ENCODE data around the gene CTSA. TPM values are rescaled to one million over a fixed set of nuclear protein-coding genes. Genes with fewer than 3 reads are reported as not detected.

Gene CTSA
- total RNA-seq, 1 experiment from 2014 or later = 282 TPM

DNA sequence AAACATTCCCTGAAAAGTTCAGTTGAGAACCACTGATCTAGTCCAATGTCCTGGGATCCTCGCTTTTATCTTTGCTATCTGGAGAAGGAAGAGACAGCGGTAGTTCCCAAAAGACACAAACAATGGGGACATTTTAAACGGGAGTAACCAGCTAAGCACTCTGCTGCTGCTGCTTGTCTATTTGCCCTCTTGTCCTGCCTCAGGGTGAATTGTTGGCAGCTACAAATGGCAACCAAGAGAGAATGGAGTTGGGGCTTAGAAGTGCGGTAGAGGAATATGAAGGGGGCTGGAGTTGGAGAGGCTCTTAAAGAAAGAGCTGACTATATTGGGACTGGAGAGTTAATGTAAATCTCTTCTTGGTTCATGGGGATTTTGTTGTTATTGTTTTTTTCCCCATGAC, 16.6 kb upstream of the CTSA start:
- BruUV-seq (replicated peaks) = no TSS peak
- CTCF ChIA-PET = no interaction called here
- H3K4me1 ChIP-seq = no peaks in the 10 kb centered on the region
- Mint-ChIP-seq H3K27ac (ENCODE audit: unreplicated experiment) (no peak overlapping the region), H3K4me3 (ENCODE audit: unreplicated experiment) (no peak overlapping the region), H3K9me3 (ENCODE audit: unreplicated experiment) (no peaks in the 10 kb centered on the region), H3K4me1 (ENCODE audit: low read depth, unreplicated experiment) (peaks cover 6% of the 10 kb centered on the region), H3K27me3 (ENCODE audit: insufficient read depth, unreplicated experiment) (no peaks in the 10 kb centered on the region), H3K36me3 (ENCODE audit: insufficient read depth, unreplicated experiment) (peaks cover 4% of the 10 kb centered on the region)
- peaks cover 4% of the 10 kb centered on the region; the same call in 1 of the 2 replicates for H3K36me3 ChIP-seq (ENCODE audit: control insufficient read depth, insufficient read depth, low read length)
- no peaks in the 10 kb centered on the region for H3K27me3 ChIP-seq (replicated peaks; ENCODE audit: control insufficient read depth, insufficient read depth, low read length)
- DNase-seq = no peak
- TF ChIP-seq, protein P1, sequence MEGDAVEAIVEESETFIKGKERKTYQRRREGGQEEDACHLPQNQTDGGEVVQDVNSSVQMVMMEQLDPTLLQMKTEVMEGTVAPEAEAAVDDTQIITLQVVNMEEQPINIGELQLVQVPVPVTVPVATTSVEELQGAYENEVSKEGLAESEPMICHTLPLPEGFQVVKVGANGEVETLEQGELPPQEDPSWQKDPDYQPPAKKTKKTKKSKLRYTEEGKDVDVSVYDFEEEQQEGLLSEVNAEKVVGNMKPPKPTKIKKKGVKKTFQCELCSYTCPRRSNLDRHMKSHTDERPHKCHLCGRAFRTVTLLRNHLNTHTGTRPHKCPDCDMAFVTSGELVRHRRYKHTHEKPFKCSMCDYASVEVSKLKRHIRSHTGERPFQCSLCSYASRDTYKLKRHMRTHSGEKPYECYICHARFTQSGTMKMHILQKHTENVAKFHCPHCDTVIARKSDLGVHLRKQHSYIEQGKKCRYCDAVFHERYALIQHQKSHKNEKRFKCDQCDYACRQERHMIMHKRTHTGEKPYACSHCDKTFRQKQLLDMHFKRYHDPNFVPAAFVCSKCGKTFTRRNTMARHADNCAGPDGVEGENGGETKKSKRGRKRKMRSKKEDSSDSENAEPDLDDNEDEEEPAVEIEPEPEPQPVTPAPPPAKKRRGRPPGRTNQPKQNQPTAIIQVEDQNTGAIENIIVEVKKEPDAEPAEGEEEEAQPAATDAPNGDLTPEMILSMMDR (IDR thresholded peaks at IDR 0.05; ENCODE audit: insufficient read depth in 1 of 2, low read depth in 1 of 2, low read length in 1 of 2, severe bottlenecking in 1 of 2, unreplicated experiment in 1 of 2) = no peak
- POLR2A ChIA-PET = interaction anchor here (0.7 kb wide), 1 partner anchor 11 kb away, joined by 3 read pairs; no protein-coding TSS in a partner anchor
- no peaks in the 10 kb centered on the region for H3K9me3 ChIP-seq
- intact Hi-C loops (cut with micrococcal nuclease; ENCODE audit: unreplicated experiment) = no loop called here
- no peak overlapping the region for H3K4me3 ChIP-seq (ENCODE audit: low read depth, low read length)

DNA sequence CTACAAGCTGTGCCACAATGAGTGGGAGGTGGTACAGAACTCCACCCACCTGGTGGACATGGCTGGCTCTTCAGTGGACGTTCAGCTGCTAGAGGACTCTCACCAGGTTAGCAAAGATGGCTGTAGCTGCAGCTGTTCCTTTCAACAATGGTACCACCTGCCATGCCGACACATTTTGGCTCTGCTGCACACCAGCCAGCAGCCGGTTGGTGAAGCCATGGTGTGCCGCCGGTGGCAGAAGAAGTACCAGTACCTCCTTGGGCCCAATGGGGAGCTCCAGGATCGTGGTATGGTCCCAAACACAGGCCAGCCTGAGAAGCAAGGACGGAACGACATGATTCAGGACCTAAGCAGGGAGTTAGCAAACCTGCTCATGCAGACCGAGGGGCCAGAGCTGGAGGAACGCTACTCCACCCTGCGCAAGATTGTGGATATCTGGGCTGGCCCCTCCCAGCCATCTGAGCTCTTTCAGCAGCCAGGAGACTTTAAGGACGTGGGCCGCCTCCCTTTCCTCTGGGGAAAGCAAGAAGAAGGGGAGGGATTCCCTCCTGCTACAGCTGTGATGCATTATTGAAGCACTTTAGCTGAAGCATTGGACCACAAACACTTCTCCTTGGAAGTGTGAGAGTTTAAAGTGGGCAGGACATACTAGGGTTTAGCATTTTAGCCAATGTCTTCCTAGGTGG, 12.9 kb upstream of the CTSA start:
- POLR2A ChIA-PET = no interaction called here
- H3K4me1 ChIP-seq = no peaks in the 10 kb centered on the region
- Mint-ChIP-seq H3K36me3 (ENCODE audit: insufficient read depth, unreplicated experiment) (peaks cover 21% of the 10 kb centered on the region), H3K27ac (ENCODE audit: unreplicated experiment) (no peak overlapping the region), H3K4me1 (ENCODE audit: low read depth, unreplicated experiment) (peaks cover 19% of the 10 kb centered on the region), H3K27me3 (ENCODE audit: insufficient read depth, unreplicated experiment) (no peaks in the 10 kb centered on the region), H3K4me3 (ENCODE audit: unreplicated experiment) (no peak overlapping the region), H3K9me3 (ENCODE audit: unreplicated experiment) (no peaks in the 10 kb centered on the region)
- TF ChIP-seq, protein P1 (IDR thresholded peaks at IDR 0.05; ENCODE audit: insufficient read depth in 1 of 2, low read depth in 1 of 2, low read length in 1 of 2, severe bottlenecking in 1 of 2, unreplicated experiment in 1 of 2) = no peak
- H3K4me3 ChIP-seq (ENCODE audit: low read depth, low read length) = no peak overlapping the region
- no TSS peak for BruUV-seq (replicated peaks)
- CTCF ChIA-PET = interaction anchor here (1.0 kb wide), 1 partner anchor 13 kb away, joined by 4 read pairs; the partner anchor contains the start of genes CTSA and NEURL2
- no peaks in the 10 kb centered on the region for H3K27me3 ChIP-seq (replicated peaks; ENCODE audit: control insufficient read depth, insufficient read depth, low read length)
- intact Hi-C loops (cut with micrococcal nuclease; ENCODE audit: unreplicated experiment) = no loop called here
- no peaks in the 10 kb centered on the region for H3K9me3 ChIP-seq
- H3K36me3 ChIP-seq (ENCODE audit: control insufficient read depth, insufficient read depth, low read length) = peaks cover 5% of the 10 kb centered on the region
- no peak for DNase-seq

DNA sequence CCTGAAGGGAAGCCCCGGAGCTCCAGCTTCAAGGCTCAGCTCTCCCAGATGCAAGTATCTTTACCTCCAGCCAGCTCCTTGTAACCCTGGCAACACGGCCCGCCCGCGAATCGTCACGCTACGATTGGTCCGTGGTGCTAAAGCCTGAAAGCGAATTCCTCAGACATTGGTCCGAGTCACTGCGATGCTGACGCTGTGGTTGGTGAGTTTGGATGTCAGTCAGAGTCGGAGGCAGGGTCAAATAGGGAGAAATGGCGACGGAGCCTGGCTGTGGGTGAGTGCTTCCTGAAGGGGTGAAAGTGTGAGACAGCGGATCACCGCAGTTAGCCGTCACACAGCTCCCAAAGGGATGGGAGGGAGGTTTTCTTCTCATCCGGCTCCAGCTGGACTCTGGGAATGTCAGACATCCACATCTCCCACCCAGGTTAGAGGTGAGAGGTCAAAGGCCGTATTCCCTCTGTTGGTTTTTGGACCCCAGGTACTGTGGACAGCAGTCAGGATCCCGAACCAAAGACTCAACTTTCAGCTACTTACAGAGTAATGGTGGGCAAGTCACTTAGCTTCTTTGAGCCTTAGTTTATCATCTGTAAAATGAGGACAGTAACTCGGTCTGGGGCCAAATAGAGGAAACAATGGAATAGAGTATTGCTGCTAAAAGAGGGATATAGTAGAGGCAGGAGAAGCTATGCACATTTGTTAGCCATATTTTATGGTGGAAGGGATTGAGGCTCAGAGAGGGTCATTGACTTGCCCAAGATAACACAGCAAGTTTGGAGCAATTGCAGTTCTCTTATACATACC, 9.9 kb upstream of the CTSA start, which contains the start of gene ZSWIM1:
TSS of gene ZSWIM1 (plus strand) at position 240 of the 801 bp plus-strand sequence. CDS start 1,366 bp downstream, outside the sequence.
- Mint-ChIP-seq H3K4me1 (ENCODE audit: low read depth, unreplicated experiment) (peaks cover 19% of the 10 kb centered on the region), H3K36me3 (ENCODE audit: insufficient read depth, unreplicated experiment) (peaks cover 25% of the 10 kb centered on the region), H3K27me3 (ENCODE audit: insufficient read depth, unreplicated experiment) (no peaks in the 10 kb centered on the region), H3K9me3 (ENCODE audit: unreplicated experiment) (no peaks in the 10 kb centered on the region), H3K4me3 (ENCODE audit: unreplicated experiment) (peak within 1 kb of the TSS; percentile 96), H3K27ac (ENCODE audit: unreplicated experiment) (peak within 1 kb of the TSS; percentile 95)
- H3K27me3 ChIP-seq (replicated peaks; ENCODE audit: control insufficient read depth, insufficient read depth, low read length) = no peaks in the 10 kb centered on the region
- peak; percentile 100 for DNase-seq
- H3K4me3 ChIP-seq (ENCODE audit: low read depth, low read length) = peak within 1 kb of the TSS; percentile 66
- ChIA-PET POLR2A (interaction anchor here (0.5 to 2.2 kb wide), 23 partner anchors 9 to 972 kb away, joined by 3 to 34 read pairs (median 5); partner anchors contain the start of genes CTSA, DNTTIP1, NEURL2 and PCIF1), CTCF (interaction anchor here (0.5 to 2.2 kb wide), 14 partner anchors 10 to 365 kb away, joined by 3 to 34 read pairs (median 4); partner anchors contain the start of genes CTSA and NEURL2)
- no peaks in the 10 kb centered on the region for H3K4me1 ChIP-seq
- intact Hi-C loops (cut with micrococcal nuclease; ENCODE audit: unreplicated experiment) = loop anchor here (1.0 kb wide), 2 partner anchors 9 to 24 kb away; partner anchors contain the start of genes ACOT8 and ZSWIM3
- BruUV-seq (replicated peaks) = TSS peak; percentile 77
- TF ChIP-seq, protein P1 (IDR thresholded peaks at IDR 0.05; ENCODE audit: insufficient read depth in 1 of 2, low read depth in 1 of 2, low read length in 1 of 2, severe bottlenecking in 1 of 2, unreplicated experiment in 1 of 2) = no peak
- H3K36me3 ChIP-seq (ENCODE audit: control insufficient read depth, insufficient read depth, low read length) = peaks cover 7% of the 10 kb centered on the region
- no peaks in the 10 kb centered on the region for H3K9me3 ChIP-seq

Measured in Caco-2 (cell line).